ENCODE results near the gene LAMA3. TPM values are rescaled to one million over a fixed set of nuclear protein-coding genes. Genes with fewer than 3 reads are reported as not detected.

The LAMA3 gene
- total RNA-seq, 1 experiment from 2014 or later: 8.1 TPM

- no peaks in the 10 kb centered on the region for H3K9me3 ChIP-seq (ENCODE audit: control insufficient read depth, insufficient read depth, low read depth, low read length)
- no peak for TF ChIP-seq POLR2AphosphoS5 (IDR thresholded peaks at IDR 0.05; ENCODE audit: low read depth, low read length)
- no peak for TF ChIP-seq CTCF (IDR thresholded peaks at IDR 0.05)
- no peak for TF ChIP-seq TCF7L2 (IDR thresholded peaks at IDR 0.05; ENCODE audit: low read depth, low read length)
- no peak for TF ChIP-seq REST (IDR thresholded peaks at IDR 0.05; ENCODE audit: insufficient read depth in 1 of 2, low read depth in 2 of 2, low read length in 1 of 2)
- TF ChIP-seq SIN3A (IDR thresholded peaks at IDR 0.05; ENCODE audit: borderline replicate concordance, insufficient read depth, low read depth, low read length): no peak
- no TSS peak for BruUV-seq (replicated peaks)
- H3K36me3 ChIP-seq (ENCODE audit: control insufficient read depth, insufficient read depth, low read length): no peaks in the 10 kb centered on the region
- no peak overlapping the region for H3K4me3 ChIP-seq (ENCODE audit: low read depth in 2 of 2, low read length in 2 of 2)
- H3K27me3 ChIP-seq (ENCODE audit: control insufficient read depth, insufficient read depth, low read length): peaks cover 9% of the 10 kb centered on the region; the same call in 1 of the 2 replicates
- intact Hi-C loops (cut with micrococcal nuclease; ENCODE audit: unreplicated experiment): no loop called here
- CTCF ChIA-PET: no interaction called here
- H3K27ac ChIP-seq (ENCODE audit: low read length): no peak overlapping the region
- ATAC-seq (no peak), DNase-seq (ENCODE audit: low read depth, low spot score) (no peak)
- in situ Hi-C loops (cut with HindIII; ENCODE audit: low pct_unique_long_range_greater_than_20kb, low sequenced_read_pairs): no loop called here
- POLR2A ChIA-PET: no interaction called here
- peaks cover 2% of the 10 kb centered on the region; the same call in 1 of the 2 replicates for H3K4me1 ChIP-seq (ENCODE audit: control insufficient read depth, insufficient read depth, low read length)
These were observed 6.8 kb upstream of the LAMA3 start for GRCh38 chr18:23682472-23682871.

DNA sequence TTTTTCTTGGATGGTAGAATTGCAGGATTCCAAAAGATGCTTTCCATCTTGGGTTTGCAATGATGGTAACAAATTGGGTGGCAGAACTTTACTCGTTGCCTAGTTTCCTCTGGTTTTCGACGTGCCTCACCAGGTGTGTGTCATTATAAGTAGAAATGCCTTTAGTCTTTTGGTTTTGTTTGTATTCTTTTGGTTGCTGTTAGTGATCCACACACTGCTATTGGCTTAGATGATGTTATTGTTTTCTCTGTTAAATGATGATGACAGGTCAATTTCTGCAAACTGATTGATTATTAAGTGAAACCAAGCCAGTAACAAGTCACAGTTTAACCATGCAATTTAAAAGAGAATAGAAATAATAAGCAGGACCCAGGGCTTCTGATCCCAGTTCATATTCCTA lies 6.1 kb upstream of the LAMA3 start:
- in situ Hi-C loops (cut with HindIII; ENCODE audit: low pct_unique_long_range_greater_than_20kb, low sequenced_read_pairs): no loop called here
- intact Hi-C loops (cut with micrococcal nuclease; ENCODE audit: unreplicated experiment): no loop called here
- TF ChIP-seq POLR2AphosphoS5 (IDR thresholded peaks at IDR 0.05; ENCODE audit: low read depth, low read length) (no peak), TCF7L2 (IDR thresholded peaks at IDR 0.05; ENCODE audit: low read depth, low read length) (no peak)
- no peaks in the 10 kb centered on the region for H3K9me3 ChIP-seq (ENCODE audit: control insufficient read depth, insufficient read depth, low read depth, low read length)
- no TSS peak for BruUV-seq (replicated peaks)
- DNase-seq (ENCODE audit: low read depth, low spot score) (no peak), ATAC-seq (no peak)
- CTCF ChIA-PET: no interaction called here
- peaks cover 2% of the 10 kb centered on the region; the same call in 1 of the 2 replicates for H3K4me1 ChIP-seq (ENCODE audit: control insufficient read depth, insufficient read depth, low read length)
- H3K27ac ChIP-seq (ENCODE audit: low read length): no peak overlapping the region
- POLR2A ChIA-PET: no interaction called here
- H3K36me3 ChIP-seq (ENCODE audit: control insufficient read depth, insufficient read depth, low read length): no peaks in the 10 kb centered on the region
- peaks cover 7% of the 10 kb centered on the region; the same call in 1 of the 2 replicates for H3K27me3 ChIP-seq (ENCODE audit: control insufficient read depth, insufficient read depth, low read length)
- no peak overlapping the region for H3K4me3 ChIP-seq (ENCODE audit: low read depth in 2 of 2, low read length in 2 of 2)

DNA sequence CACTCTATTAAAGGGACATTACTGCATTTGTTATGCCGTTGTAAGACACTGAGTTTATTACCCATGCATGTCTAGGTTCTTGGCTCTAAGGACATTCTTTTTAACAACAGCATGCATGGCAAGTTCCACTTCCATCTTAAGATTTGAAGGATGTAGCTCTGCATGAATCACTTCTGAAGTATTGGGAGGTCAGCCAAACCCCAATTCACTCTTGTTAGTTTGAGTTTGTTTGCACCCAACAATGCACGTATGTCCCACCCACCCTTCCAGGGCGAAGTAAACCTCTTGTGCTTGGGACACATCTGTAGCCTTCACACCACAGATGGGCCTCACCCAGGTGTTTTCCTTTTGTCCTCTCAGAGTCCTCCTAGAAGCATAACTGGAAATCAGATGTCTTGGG lies 5.6 kb upstream of the LAMA3 start:
- POLR2A ChIA-PET: interaction anchor here (0.6 kb wide), 1 partner anchor 20 kb away, joined by 3 read pairs; no protein-coding TSS in a partner anchor
- no peak for TF ChIP-seq CTCF (IDR thresholded peaks at IDR 0.05)
- TF ChIP-seq POLR2AphosphoS5 (IDR thresholded peaks at IDR 0.05; ENCODE audit: low read depth, low read length): no peak
- no peak for TF ChIP-seq REST (IDR thresholded peaks at IDR 0.05; ENCODE audit: insufficient read depth in 1 of 2, low read depth in 2 of 2, low read length in 1 of 2)
- no peak for TF ChIP-seq SIN3A (IDR thresholded peaks at IDR 0.05; ENCODE audit: borderline replicate concordance, insufficient read depth, low read depth, low read length)
- no peak for TF ChIP-seq TCF7L2 (IDR thresholded peaks at IDR 0.05; ENCODE audit: low read depth, low read length)
- peaks cover 2% of the 10 kb centered on the region for H3K4me1 ChIP-seq (ENCODE audit: control insufficient read depth, insufficient read depth, low read length)
- no peak overlapping the region for H3K27ac ChIP-seq (ENCODE audit: low read length)
- peaks cover 12% of the 10 kb centered on the region for H3K27me3 ChIP-seq (ENCODE audit: control insufficient read depth, insufficient read depth, low read length)
- intact Hi-C loops (cut with micrococcal nuclease; ENCODE audit: unreplicated experiment) (no loop called here), in situ Hi-C loops (cut with HindIII; ENCODE audit: low pct_unique_long_range_greater_than_20kb, low sequenced_read_pairs) (no loop called here)
- DNase-seq (ENCODE audit: low read depth, low spot score) (no peak), ATAC-seq (no peak)
- no peaks in the 10 kb centered on the region for H3K36me3 ChIP-seq (ENCODE audit: control insufficient read depth, insufficient read depth, low read length)
- CTCF ChIA-PET: no interaction called here
- BruUV-seq (replicated peaks): no TSS peak
- no peak overlapping the region for H3K4me3 ChIP-seq (ENCODE audit: low read depth in 2 of 2, low read length in 2 of 2)
- H3K9me3 ChIP-seq (ENCODE audit: control insufficient read depth, insufficient read depth, low read depth, low read length): no peaks in the 10 kb centered on the region

All from Panc1 (cell line).